BJ (cell line): ENCODE results near the gene RAD51B. TPM values are rescaled to one million over a fixed set of nuclear protein-coding genes. Genes with fewer than 3 reads are reported as not detected.

Source experiments
- CTCF ChIA-PET: fragments of 350-600 bp; formaldehyde crosslinking; extraction: SDS; loops from one replicate; lab custom pipeline; 2021; ENCODE audit warnings: antibody characterized with exemption, inconsistent platforms; lab: Yijun Ruan, JAX
- POLR2A ChIA-PET: fragments of 300-600 bp; sonication (Branson Sonifier 250); formaldehyde crosslinking; extraction: SDS; loops from one replicate; lab custom pipeline; 2021; ENCODE audit warnings: antibody characterized with exemption; lab: Charles Lee
- DNase-seq: peaks from one replicate; pipeline ENCODE4 v3.0.0-alpha.2; 2011; ENCODE audit warnings: low read depth
- H3K27me3 ChIP-seq: 2 replicates; pipeline ENCODE4 v1.6.0; 2011; ENCODE audit warnings: low read length; ENCODE audit not compliant: control insufficient read depth, insufficient read depth
- H3K36me3 ChIP-seq: 2 replicates; pipeline ENCODE4 v1.5.1; 2011; ENCODE audit warnings: low read length; ENCODE audit not compliant: control insufficient read depth, insufficient read depth
- H3K4me3 ChIP-seq: 2 replicates; pipeline ENCODE4 v1.5.1; 2011; ENCODE audit warnings: low read depth, mild to moderate bottlenecking, control low read depth, low read length
- CTCF ChIP-seq: IDR thresholded peaks from 2 replicates; pipeline ENCODE4 v1.5.1; 2011; ENCODE audit warnings: low read depth, mild to moderate bottlenecking, control low read depth, inconsistent platforms, low read length, moderate library complexity; ENCODE audit not compliant: insufficient read depth
- polyA plus RNA-seq: library from polyadenylated mRNA; depleted of rRNA; stranded (reverse); fragments of >200 nt; gene quantifications from 2 replicates; pipeline ENCODE4 v1.2.3, GENCODE V29; 2011

RAD51B gene
- polyA plus RNA-seq, 1 experiment: 5.6 TPM

GRCh38 chr14:68174446-68174845, 354.9 kb downstream of the RAD51B start:
- Histone ChIP-seq H3K4me3 (no peak overlapping the region), H3K36me3 (no peaks in the 10 kb centered on the region), H3K27me3 (no peaks in the 10 kb centered on the region)
- CTCF ChIA-PET: no interaction called here
- no peak for DNase-seq
- POLR2A ChIA-PET: no interaction called here
- TF ChIP-seq CTCF: no peak

GRCh38 chr14:68176687-68177086, 357.1 kb downstream of the RAD51B start:
- no peak for TF ChIP-seq CTCF
- ChIA-PET CTCF (no interaction called here), POLR2A (no interaction called here)
- no peak overlapping the region for H3K4me3 ChIP-seq
- H3K36me3 ChIP-seq: no peaks in the 10 kb centered on the region
- no peak for DNase-seq
- H3K27me3 ChIP-seq: no peaks in the 10 kb centered on the region

- no peak for TF ChIP-seq CTCF
- no peak for DNase-seq
- Histone ChIP-seq H3K36me3 (no peaks in the 10 kb centered on the region), H3K4me3 (no peak overlapping the region), H3K27me3 (no peaks in the 10 kb centered on the region)
- ChIA-PET POLR2A (no interaction called here), CTCF (interaction anchor here (1.3 kb wide), 1 partner anchor 20 kb away, joined by 3 read pairs; no protein-coding TSS in a partner anchor)
Measured at GRCh38 chr14:68177728-68178127, 358.1 kb downstream of the RAD51B start.

GRCh38 chr14:68178282-68178681, 358.7 kb downstream of the RAD51B start:
- DNase-seq: no peak
- CTCF ChIA-PET: interaction anchor here (1.3 kb wide), 1 partner anchor 21 kb away, joined by 3 read pairs; no protein-coding TSS in a partner anchor
- POLR2A ChIA-PET: no interaction called here

More at GRCh38 chr14:68178282-68178681, 358.7 kb downstream of the RAD51B start:
- H3K36me3 ChIP-seq: no peaks in the 10 kb centered on the region
- H3K27me3 ChIP-seq: no peaks in the 10 kb centered on the region
- TF ChIP-seq CTCF: no peak
- no peak overlapping the region for H3K4me3 ChIP-seq
